HL-60 (cell line): ENCODE results near the gene MTTP.

Source experiments
- CTCF ChIP-seq: IDR thresholded peaks from one replicate; pipeline ENCODE4 v1.5.1; 2011; ENCODE audit warnings: low read length, control low read depth, inconsistent platforms; ENCODE audit not compliant: insufficient read depth
- GABPA ChIP-seq: IDR thresholded peaks from 2 replicates; pipeline ENCODE4 v1.6.1; 2012; ENCODE audit warnings: low read depth
- POLR2AphosphoS5 ChIP-seq: IDR thresholded peaks from 2 replicates; pipeline ENCODE4 v1.6.1; 2012; ENCODE audit warnings: low read depth

- TF ChIP-seq CTCF (no peak), POLR2AphosphoS5 (no peak), GABPA (no peak)
These were observed 45.4 kb upstream of the MTTP start for GRCh38 chr4:99529228-99529627.
